GM08714 (cell line): ENCODE data around the gene AMPD1.

Experiments used
- H3K4me3 ChIP-seq: fragments of 200-500 bp; sonication (Bioruptor generic); 2 replicates; pipeline ENCODE4 v1.5.1; 2014; ENCODE audit warnings: mild to moderate bottlenecking, low read length, inconsistent platforms
- ZNF274 ChIP-seq: IDR thresholded peaks from 2 replicates; pipeline ENCODE4 v1.6.1; 2012; ENCODE audit warnings: mild to moderate bottlenecking, low read depth, low read length

AMPD1 gene

GRCh38 chr1:114671939-114672275 lies 23.4 kb downstream of the AMPD1 start:
- TF ChIP-seq ZNF274: no peak

GRCh38 chr1:114671011-114671938 lies 24.1 kb downstream of the AMPD1 start:
- H3K4me3 ChIP-seq: no peak overlapping the region
- TF ChIP-seq ZNF274: no peak

More at GRCh38 chr1:114671939-114672275, 23.4 kb downstream of the AMPD1 start:
- no peak overlapping the region for H3K4me3 ChIP-seq

- H3K4me3 ChIP-seq: peak overlapping the region; percentile 67; the same call in 1 of the 2 replicates
- no peak for TF ChIP-seq ZNF274
These were observed 25.0 kb downstream of the AMPD1 start for GRCh38 chr1:114670083-114671010.

DNA sequence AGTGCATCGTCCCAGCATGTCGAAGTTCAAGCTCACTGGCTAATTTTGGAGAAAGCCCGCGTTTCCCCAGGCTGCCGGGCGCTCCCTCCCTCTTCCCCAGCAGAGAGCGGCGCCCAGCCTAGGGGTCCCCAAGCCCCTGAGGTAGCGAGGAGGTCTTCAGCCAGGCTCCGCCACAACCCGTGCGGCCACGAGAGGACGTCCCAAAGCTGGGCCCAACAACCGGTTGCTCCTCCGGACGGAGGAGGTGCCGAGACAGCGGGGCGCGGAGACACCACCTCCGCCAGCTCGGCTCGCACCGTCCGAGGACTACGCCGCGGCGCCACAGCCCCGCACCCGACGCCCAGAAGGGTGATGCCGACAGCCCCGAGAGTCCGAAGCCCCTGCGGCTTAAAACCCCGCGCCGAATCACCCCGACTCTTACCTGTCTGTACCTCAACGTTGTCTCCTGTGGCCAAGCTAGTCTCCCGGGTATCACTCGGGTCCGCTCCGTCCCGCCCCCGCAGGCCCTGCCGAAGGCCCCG lies 25.7 kb downstream of the AMPD1 start, which contains the start of gene DENND2C:
TSS of gene DENND2C (minus strand) at position 488 of the 521 bp plus-strand sequence. CDS start 44,065 bp downstream, outside the sequence.
- peak within 1 kb of the TSS; percentile 67 for H3K4me3 ChIP-seq
- TF ChIP-seq ZNF274: no peak

DNA sequence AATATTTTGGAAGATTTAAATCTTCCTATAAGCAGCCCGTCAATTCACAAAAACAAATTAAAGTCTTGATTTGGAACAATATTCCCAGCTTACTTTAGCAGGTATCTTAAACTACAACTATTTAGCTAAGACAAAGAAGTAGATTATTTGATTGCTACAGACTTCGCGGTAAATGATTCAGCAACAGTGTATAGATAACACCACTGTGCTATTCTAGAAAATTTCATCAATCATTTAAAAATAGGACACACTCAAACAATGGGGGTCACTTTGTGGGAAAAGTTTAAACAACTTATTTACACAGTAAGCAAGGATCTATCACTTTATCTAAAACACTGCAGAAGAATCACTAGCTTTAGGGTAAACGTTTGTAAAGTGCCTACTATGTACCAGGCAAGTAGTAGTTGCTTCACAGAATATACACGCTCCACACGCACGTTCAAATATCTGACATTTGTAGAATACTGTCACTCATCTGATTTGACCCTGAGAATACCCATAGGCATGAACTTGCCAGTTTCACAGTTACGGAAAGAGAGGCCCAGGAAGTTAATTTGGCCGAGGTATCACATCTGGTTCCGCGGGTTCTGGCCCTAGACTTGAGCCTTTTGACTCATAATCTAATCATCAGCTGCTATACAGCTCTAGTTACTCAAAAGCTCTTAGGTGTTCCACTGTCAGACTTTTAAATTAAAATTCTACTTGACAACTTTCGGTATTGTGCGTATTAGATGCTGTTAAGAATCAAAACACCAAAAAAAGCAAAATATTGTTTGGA lies 26.4 kb downstream of the AMPD1 start:
- H3K4me3 ChIP-seq: peak overlapping the region; percentile 61

DNA sequence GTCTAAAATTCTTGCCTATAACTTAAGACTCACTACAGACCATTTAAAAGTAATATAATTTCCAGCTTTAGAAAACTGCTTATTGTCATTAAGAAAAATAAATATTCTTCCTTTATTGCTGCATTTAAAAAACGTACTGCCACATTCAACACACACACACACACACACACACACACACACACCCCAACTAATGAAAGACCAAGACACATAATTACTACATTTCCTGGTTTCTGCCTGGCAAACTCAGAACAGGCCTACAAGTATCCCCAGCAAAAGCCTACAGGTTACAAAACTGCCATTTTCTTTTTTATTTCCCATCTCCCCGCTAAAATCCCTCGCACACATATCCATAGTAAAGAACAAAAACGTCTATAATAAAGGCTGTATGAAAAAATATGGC lies 27.0 kb downstream of the AMPD1 start:
- H3K4me3 ChIP-seq: no peak overlapping the region
- TF ChIP-seq ZNF274: no peak

More for the DNA sequence above, 26.4 kb downstream of the AMPD1 start:
- no peak for TF ChIP-seq ZNF274

DNA sequence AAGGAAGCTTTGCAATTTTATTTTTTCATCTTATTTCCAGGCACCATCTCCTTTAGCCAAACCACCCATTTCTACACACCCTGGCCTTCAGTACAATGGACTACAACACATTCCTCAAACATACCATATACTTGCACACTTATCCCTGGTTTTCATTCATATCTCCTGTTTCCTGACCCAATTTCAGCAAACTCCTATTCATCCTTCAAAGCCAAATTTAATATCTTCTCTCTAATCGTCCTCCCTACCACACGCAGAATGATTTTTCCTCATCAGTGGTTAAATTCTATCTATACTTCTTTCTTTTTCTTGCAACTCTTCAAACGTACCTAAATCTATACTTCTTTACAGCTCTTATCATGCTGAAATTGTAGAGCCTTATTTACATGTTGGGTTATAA lies 28.4 kb downstream of the AMPD1 start:
- TF ChIP-seq ZNF274: no peak
- H3K4me3 ChIP-seq: no peak overlapping the region

GRCh38 chr1:114660238-114660637 lies 35.1 kb downstream of the AMPD1 start:
- TF ChIP-seq ZNF274: no peak
- no peak overlapping the region for H3K4me3 ChIP-seq

DNA sequence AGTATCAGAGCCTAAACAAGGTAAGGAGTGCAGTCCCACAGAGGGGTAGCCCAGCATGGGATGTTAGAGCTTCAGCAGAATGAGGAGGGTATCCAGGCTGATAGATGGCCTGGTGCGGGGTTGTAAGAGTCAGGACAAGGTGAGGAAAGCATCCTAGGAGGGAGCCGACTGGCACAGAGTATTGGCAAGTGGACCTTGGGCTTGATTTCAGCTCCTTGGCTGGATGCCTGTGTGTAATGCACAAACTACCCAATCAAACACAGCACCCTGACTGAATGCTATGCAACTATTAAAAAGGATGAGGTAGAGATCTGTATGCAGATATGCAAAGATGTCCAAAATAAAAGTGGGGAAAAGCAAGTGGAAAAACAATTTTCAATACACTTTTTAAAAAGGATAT lies 43.5 kb downstream of the AMPD1 start:
- no peak for TF ChIP-seq ZNF274
- no peak overlapping the region for H3K4me3 ChIP-seq

- TF ChIP-seq ZNF274: no peak
- no peak overlapping the region for H3K4me3 ChIP-seq
These were observed 46.8 kb downstream of the AMPD1 start for GRCh38 chr1:114648503-114648902.

DNA sequence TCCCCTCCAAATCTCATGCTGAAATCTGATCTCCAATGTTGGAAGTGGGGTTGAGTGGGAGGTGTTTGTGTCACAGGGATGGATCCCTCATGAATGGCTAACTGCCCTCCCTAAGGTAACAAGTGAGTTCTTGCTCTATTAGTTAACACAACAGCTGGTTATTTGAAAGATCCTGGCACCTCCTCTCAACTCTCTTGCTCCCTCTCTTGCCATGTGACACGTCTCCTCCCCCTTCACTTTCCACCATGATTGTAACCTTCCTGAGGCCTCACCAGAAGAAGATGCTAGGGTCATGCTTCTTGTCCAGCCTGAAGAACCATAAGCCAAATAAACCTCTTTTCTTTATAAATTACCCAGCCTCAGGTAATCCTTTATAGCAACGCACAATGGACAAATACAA lies 54.0 kb downstream of the AMPD1 start:
- no peak overlapping the region for H3K4me3 ChIP-seq
- TF ChIP-seq ZNF274: no peak

GRCh38 chr1:114638910-114639309 lies 56.4 kb downstream of the AMPD1 start:
- no peak overlapping the region for H3K4me3 ChIP-seq
- no peak for TF ChIP-seq ZNF274

GRCh38 chr1:114632427-114632826 lies 62.9 kb downstream of the AMPD1 start:
- no peak overlapping the region for H3K4me3 ChIP-seq
- no peak for TF ChIP-seq ZNF274
